Ishikawa (cell line): Measurements from ENCODE around the gene PLEK.

Experiments used
- CEBPB ChIP-seq: IDR thresholded peaks from 2 replicates; pipeline ENCODE4 v1.6.1; 2012
- CREB1 ChIP-seq: IDR thresholded peaks from 2 replicates; pipeline ENCODE4 v1.6.1; 2012; ENCODE audit warnings: low read depth
- EGR1 ChIP-seq: IDR thresholded peaks from 2 replicates; pipeline ENCODE4 v1.6.1; 2012
- EP300 ChIP-seq: IDR thresholded peaks from 2 replicates; pipeline ENCODE4 v1.6.1; 2012; ENCODE audit warnings: borderline replicate concordance
- FOXM1 ChIP-seq: IDR thresholded peaks from 2 replicates; pipeline ENCODE4 v1.6.1; 2012; ENCODE audit warnings: low read depth, borderline replicate concordance
- NFIC ChIP-seq: IDR thresholded peaks from 2 replicates; pipeline ENCODE4 v1.6.1; 2012
- RAD21 ChIP-seq: IDR thresholded peaks from 2 replicates; pipeline ENCODE4 v1.6.1; 2012; ENCODE audit warnings: low read depth
- TAF1 ChIP-seq: IDR thresholded peaks from 2 replicates; pipeline ENCODE4 v1.6.1; 2012; ENCODE audit warnings: low read depth, mild to moderate bottlenecking
- TCF12 ChIP-seq: IDR thresholded peaks from 2 replicates; pipeline ENCODE4 v1.6.1; 2012; ENCODE audit warnings: low read depth
- TEAD4 ChIP-seq: IDR thresholded peaks from 2 replicates; pipeline ENCODE4 v1.6.1; 2012
- YY1 ChIP-seq: IDR thresholded peaks from 2 replicates; pipeline ENCODE4 v1.6.1; 2012; ENCODE audit warnings: low read depth
- ZBTB7A ChIP-seq: IDR thresholded peaks from 2 replicates; pipeline ENCODE4 v1.6.1; 2012; ENCODE audit warnings: low read depth
- TF ChIP-seq, protein P1 (sequence below): IDR thresholded peaks from 2 replicates; pipeline ENCODE4 v1.6.1; 2012
- TF ChIP-seq, protein P2 (sequence below): IDR thresholded peaks from 2 replicates; pipeline ENCODE4 v1.6.1; 2012
- TF ChIP-seq, protein P3 (sequence below): IDR thresholded peaks from 2 replicates; pipeline ENCODE4 v1.6.1; 2012; ENCODE audit warnings: low read depth, mild to moderate bottlenecking

Gene PLEK

DNA sequence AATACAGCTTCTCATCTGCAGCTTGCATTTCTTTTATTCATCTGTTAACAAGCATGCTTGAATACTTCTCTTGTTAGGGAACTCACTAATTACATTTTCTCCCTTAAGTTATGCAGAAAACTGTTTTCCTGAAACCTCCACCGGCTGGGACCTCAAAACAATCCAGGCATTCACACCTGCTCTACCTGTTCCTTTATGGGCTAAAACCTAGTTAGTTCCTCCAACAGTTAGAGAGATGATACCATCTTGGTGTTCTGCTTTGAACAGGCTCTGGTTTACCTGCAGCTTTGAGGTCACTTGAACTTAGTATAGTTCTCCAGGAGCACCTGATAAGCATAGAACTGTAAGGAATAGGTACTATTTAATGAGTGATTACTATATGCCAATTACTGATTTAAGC lies 6.1 kb downstream of the PLEK start:
- no peak for TF ChIP-seq FOXM1
- no peak for TF ChIP-seq TAF1
- TF ChIP-seq, protein P1, sequence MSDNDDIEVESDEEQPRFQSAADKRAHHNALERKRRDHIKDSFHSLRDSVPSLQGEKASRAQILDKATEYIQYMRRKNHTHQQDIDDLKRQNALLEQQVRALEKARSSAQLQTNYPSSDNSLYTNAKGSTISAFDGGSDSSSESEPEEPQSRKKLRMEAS: no peak
- no peak for TF ChIP-seq TEAD4
- no peak for TF ChIP-seq CEBPB
- TF ChIP-seq NFIC: no peak
- TF ChIP-seq EP300: no peak
- no peak for TF ChIP-seq ZBTB7A
- TF ChIP-seq CREB1: no peak
- no peak for TF ChIP-seq YY1
- no peak for TF ChIP-seq EGR1
- no peak for TF ChIP-seq RAD21
- TF ChIP-seq, protein P2, sequence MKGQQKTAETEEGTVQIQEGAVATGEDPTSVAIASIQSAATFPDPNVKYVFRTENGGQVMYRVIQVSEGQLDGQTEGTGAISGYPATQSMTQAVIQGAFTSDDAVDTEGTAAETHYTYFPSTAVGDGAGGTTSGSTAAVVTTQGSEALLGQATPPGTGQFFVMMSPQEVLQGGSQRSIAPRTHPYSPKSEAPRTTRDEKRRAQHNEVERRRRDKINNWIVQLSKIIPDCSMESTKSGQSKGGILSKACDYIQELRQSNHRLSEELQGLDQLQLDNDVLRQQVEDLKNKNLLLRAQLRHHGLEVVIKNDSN: no peak
- TF ChIP-seq, protein P3, sequence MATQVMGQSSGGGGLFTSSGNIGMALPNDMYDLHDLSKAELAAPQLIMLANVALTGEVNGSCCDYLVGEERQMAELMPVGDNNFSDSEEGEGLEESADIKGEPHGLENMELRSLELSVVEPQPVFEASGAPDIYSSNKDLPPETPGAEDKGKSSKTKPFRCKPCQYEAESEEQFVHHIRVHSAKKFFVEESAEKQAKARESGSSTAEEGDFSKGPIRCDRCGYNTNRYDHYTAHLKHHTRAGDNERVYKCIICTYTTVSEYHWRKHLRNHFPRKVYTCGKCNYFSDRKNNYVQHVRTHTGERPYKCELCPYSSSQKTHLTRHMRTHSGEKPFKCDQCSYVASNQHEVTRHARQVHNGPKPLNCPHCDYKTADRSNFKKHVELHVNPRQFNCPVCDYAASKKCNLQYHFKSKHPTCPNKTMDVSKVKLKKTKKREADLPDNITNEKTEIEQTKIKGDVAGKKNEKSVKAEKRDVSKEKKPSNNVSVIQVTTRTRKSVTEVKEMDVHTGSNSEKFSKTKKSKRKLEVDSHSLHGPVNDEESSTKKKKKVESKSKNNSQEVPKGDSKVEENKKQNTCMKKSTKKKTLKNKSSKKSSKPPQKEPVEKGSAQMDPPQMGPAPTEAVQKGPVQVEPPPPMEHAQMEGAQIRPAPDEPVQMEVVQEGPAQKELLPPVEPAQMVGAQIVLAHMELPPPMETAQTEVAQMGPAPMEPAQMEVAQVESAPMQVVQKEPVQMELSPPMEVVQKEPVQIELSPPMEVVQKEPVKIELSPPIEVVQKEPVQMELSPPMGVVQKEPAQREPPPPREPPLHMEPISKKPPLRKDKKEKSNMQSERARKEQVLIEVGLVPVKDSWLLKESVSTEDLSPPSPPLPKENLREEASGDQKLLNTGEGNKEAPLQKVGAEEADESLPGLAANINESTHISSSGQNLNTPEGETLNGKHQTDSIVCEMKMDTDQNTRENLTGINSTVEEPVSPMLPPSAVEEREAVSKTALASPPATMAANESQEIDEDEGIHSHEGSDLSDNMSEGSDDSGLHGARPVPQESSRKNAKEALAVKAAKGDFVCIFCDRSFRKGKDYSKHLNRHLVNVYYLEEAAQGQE: no peak
- TF ChIP-seq TCF12: no peak

DNA sequence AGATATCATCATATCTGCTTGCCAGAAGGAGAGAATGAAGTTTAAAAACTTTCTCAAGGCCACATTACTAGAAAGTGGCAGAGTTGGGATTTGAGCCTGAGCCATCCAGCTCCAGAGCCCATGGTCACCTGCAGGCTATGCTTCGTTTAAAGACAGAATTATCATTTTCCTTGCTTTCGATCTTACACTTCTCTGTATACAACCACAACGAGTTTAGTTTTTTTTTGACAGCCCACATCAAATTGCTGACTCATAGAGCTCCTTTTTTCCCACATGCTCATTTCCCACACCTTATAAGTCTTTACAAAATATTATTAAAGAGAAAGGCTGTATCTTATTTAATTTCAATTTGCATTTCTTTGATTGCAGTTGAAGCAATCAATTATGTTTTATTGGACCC lies 6.5 kb downstream of the PLEK start:
- no peak for TF ChIP-seq FOXM1
- TF ChIP-seq, protein P1: no peak
- TF ChIP-seq CEBPB: no peak
- no peak for TF ChIP-seq CREB1
- no peak for TF ChIP-seq EP300

DNA sequence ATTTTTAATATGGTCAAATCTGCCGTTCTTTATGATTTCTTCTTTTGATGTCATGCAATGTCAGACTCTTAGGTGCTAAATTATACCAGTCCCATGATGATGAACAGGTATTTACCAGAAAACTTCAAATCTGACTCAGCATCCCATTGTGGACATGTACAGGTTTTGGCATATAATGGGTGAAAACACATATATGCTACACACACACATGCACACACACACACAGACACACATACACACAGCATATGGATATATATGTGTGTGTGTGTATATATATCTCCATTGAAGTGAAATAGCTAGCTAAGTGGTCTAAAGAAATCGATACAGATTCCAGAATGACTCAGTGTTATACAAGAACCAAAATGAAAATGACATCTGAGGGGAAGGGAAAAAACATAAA lies 7.4 kb downstream of the PLEK start:
- TF ChIP-seq, protein P1: no peak
- TF ChIP-seq EGR1: no peak
- no peak for TF ChIP-seq FOXM1
- no peak for TF ChIP-seq CEBPB
- no peak for TF ChIP-seq ZBTB7A
- no peak for TF ChIP-seq YY1
- no peak for TF ChIP-seq TEAD4
- no peak for TF ChIP-seq TCF12
- TF ChIP-seq, protein P2: no peak
- TF ChIP-seq, protein P3: no peak
- no peak for TF ChIP-seq RAD21
- no peak for TF ChIP-seq EP300
- no peak for TF ChIP-seq TAF1
- no peak for TF ChIP-seq NFIC
- TF ChIP-seq CREB1: no peak

DNA sequence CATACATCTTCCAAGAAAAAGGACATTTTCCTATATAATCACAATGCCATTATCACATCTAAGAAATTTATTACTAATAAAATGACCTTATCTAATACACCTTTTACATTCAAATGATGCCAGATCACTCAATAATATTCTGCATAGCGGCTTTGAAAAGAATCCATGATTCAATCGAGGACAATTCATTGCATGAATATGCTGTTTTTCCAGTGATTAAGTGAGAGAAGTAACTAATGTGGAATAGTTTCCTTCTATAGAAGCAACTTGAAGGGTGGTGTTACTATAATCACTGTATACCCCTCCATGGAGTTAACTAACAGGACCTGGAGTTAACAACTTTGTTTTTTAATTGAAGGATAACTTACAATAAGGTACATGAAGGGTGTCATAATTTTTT lies 9.1 kb downstream of the PLEK start:
- TF ChIP-seq RAD21 (no peak), FOXM1 (no peak), NFIC (no peak), TCF12 (no peak), TAF1 (no peak), EP300 (no peak), CEBPB (no peak)
- TF ChIP-seq, protein P2: no peak
- TF ChIP-seq, protein P1: no peak

DNA sequence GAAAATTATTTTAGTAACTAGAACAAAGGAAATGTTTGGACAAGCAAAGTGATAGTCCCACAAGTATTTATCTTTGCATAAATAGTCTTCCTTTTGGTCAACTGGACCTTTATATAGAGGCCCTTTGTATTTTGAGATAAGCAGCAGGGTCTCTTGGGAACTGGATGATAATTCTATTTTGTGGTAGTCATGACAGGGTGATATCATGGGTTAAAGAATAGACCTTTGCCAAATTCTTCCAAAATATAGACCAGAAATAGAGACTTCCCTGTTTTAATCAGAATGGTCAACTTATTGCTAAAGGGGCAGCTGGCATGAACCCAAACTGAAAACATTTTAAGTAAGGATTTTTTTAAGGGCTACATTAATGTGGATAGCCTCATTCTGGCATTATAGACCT lies 10.5 kb downstream of the PLEK start:
- TF ChIP-seq EGR1 (no peak), RAD21 (no peak), YY1 (no peak), NFIC (no peak), CREB1 (no peak), TEAD4 (no peak), EP300 (no peak), FOXM1 (no peak), CEBPB (no peak), TAF1 (no peak), TCF12 (no peak), ZBTB7A (no peak)
- TF ChIP-seq, protein P2: no peak
- TF ChIP-seq, protein P3: no peak
- TF ChIP-seq, protein P1: no peak
